ENCODE results near the gene SCMH1.

DNA sequence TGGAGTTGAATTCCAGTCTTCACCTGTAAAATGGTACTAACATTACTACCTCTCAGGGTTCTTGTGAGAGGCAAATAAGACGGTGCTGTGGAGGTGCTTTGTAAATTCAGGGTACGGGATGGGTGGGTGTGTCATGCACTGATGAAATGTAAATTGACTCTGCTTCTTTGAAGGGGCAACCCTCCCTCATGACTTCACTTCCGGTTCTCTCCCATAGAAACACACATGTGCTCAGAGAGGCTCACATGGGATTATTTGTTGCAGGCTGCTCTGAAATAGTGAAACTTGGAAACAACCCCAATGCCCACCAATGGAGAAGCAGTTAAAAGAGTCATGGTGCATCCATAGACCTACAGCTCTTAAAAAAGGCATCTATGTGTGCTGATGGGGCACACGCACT, 44.9 kb upstream of the SCMH1 start:
- TF ChIP-seq, protein P1, sequence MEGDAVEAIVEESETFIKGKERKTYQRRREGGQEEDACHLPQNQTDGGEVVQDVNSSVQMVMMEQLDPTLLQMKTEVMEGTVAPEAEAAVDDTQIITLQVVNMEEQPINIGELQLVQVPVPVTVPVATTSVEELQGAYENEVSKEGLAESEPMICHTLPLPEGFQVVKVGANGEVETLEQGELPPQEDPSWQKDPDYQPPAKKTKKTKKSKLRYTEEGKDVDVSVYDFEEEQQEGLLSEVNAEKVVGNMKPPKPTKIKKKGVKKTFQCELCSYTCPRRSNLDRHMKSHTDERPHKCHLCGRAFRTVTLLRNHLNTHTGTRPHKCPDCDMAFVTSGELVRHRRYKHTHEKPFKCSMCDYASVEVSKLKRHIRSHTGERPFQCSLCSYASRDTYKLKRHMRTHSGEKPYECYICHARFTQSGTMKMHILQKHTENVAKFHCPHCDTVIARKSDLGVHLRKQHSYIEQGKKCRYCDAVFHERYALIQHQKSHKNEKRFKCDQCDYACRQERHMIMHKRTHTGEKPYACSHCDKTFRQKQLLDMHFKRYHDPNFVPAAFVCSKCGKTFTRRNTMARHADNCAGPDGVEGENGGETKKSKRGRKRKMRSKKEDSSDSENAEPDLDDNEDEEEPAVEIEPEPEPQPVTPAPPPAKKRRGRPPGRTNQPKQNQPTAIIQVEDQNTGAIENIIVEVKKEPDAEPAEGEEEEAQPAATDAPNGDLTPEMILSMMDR (IDR thresholded peaks at IDR 0.05 in 2 of 3, conservative IDR thresholded peaks at IDR 0.05 in 1 of 3; ENCODE audit: borderline replicate concordance in 1 of 3, insufficient read depth in 1 of 3, low read depth in 2 of 3, low read length in 2 of 3) = no peak
- TF ChIP-seq EZH2phosphoT487 (IDR thresholded peaks at IDR 0.05; ENCODE audit: borderline replicate concordance) (no peak), SIN3A (IDR thresholded peaks at IDR 0.05; ENCODE audit: low read depth) (no peak), POLR2A (IDR thresholded peaks at IDR 0.05; ENCODE audit: borderline replicate concordance, extremely low read depth, insufficient read depth, insufficient read length) (no peak), YY1 (IDR thresholded peaks at IDR 0.05; ENCODE audit: extremely low read depth, insufficient replicate concordance, low read depth, low read length) (no peak), RAD21 (IDR thresholded peaks at IDR 0.05; ENCODE audit: low read depth) (no peak), CEBPB (IDR thresholded peaks at IDR 0.05; ENCODE audit: low read depth) (no peak), EGR1 (IDR thresholded peaks at IDR 0.05; ENCODE audit: low read depth) (no peak), POLR2AphosphoS5 (IDR thresholded peaks at IDR 0.05; ENCODE audit: low read depth, low read length) (no peak), EZH2 (IDR thresholded peaks at IDR 0.05) (no peak), ZFX (IDR thresholded peaks at IDR 0.05) (no peak), JUND (IDR thresholded peaks at IDR 0.05) (no peak)
- TF ChIP-seq, protein P2, sequence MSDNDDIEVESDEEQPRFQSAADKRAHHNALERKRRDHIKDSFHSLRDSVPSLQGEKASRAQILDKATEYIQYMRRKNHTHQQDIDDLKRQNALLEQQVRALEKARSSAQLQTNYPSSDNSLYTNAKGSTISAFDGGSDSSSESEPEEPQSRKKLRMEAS (IDR thresholded peaks at IDR 0.05) = no peak
- TF ChIP-seq, protein P3, sequence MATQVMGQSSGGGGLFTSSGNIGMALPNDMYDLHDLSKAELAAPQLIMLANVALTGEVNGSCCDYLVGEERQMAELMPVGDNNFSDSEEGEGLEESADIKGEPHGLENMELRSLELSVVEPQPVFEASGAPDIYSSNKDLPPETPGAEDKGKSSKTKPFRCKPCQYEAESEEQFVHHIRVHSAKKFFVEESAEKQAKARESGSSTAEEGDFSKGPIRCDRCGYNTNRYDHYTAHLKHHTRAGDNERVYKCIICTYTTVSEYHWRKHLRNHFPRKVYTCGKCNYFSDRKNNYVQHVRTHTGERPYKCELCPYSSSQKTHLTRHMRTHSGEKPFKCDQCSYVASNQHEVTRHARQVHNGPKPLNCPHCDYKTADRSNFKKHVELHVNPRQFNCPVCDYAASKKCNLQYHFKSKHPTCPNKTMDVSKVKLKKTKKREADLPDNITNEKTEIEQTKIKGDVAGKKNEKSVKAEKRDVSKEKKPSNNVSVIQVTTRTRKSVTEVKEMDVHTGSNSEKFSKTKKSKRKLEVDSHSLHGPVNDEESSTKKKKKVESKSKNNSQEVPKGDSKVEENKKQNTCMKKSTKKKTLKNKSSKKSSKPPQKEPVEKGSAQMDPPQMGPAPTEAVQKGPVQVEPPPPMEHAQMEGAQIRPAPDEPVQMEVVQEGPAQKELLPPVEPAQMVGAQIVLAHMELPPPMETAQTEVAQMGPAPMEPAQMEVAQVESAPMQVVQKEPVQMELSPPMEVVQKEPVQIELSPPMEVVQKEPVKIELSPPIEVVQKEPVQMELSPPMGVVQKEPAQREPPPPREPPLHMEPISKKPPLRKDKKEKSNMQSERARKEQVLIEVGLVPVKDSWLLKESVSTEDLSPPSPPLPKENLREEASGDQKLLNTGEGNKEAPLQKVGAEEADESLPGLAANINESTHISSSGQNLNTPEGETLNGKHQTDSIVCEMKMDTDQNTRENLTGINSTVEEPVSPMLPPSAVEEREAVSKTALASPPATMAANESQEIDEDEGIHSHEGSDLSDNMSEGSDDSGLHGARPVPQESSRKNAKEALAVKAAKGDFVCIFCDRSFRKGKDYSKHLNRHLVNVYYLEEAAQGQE (IDR thresholded peaks at IDR 0.05; ENCODE audit: low read depth) = no peak
